SU-DHL-6 (cell line): ENCODE results near the gene RFX4.

ENCODE experiments used
- H2AFZ ChIP-seq: fragments of 200-600 bp; sonication (generic); 2 replicates; pipeline ENCODE4 v1.6.1; 2014; ENCODE audit warnings: low read depth, mild to moderate bottlenecking, moderate library complexity, mixed read lengths, antibody characterized with exemption, low read length; ENCODE audit not compliant: severe bottlenecking
- H3F3A ChIP-seq: fragments of 200-600 bp; shearing (Covaris generic); 2 replicates; pipeline ENCODE4 v1.6.0; 2016; ENCODE audit warnings: antibody characterized with exemption, mild to moderate bottlenecking; ENCODE audit not compliant: insufficient read depth
- H3K27ac ChIP-seq: fragments of 200-600 bp; sonication (generic); 2 replicates; pipeline ENCODE4 v1.5.1; 2016; ENCODE audit warnings: low read depth, mild to moderate bottlenecking, low read length, moderate library complexity, mixed read lengths
- H3K27me3 ChIP-seq: fragments of 200-600 bp; sonication (generic), shearing (Covaris generic); 2 replicates; pipeline ENCODE4 v1.6.0; 2014; ENCODE audit warnings: mild to moderate bottlenecking, low read length
- H3K36me3 ChIP-seq: fragments of 200-600 bp; sonication (generic); 2 replicates; pipeline ENCODE4 v1.6.1; 2014; ENCODE audit warnings: mild to moderate bottlenecking, low read length, mixed read lengths
- H3K4me2 ChIP-seq: fragments of 300-600, 200-600 bp; shearing (Covaris generic), sonication (generic); 2 replicates; pipeline ENCODE4 v1.6.0; 2014; ENCODE audit warnings: low read length, low read depth, mild to moderate bottlenecking; ENCODE audit not compliant: poor library complexity, severe bottlenecking
- H3K4me3 ChIP-seq: fragments of 200-600 bp; sonication (generic); 2 replicates; pipeline ENCODE4 v1.5.1; 2014; ENCODE audit warnings: antibody characterized with exemption, low read length, mild to moderate bottlenecking, mixed read lengths; ENCODE audit not compliant: insufficient read depth, poor library complexity, severe bottlenecking
- H3K79me2 ChIP-seq: fragments of 200-600 bp; sonication (generic); 2 replicates; pipeline ENCODE4 v1.6.1; 2014; ENCODE audit warnings: mild to moderate bottlenecking, low read length, moderate library complexity; ENCODE audit not compliant: insufficient read depth
- H3K9ac ChIP-seq: fragments of 200-600 bp; sonication (generic); 2 replicates; pipeline ENCODE4 v1.7.0; 2014; ENCODE audit warnings: mild to moderate bottlenecking, low read length
- H3K9me2 ChIP-seq: fragments of 200-600 bp; sonication (generic); replicated peaks from 2 replicates; pipeline ENCODE4 v1.6.1; 2014; ENCODE audit warnings: low read length; ENCODE audit not compliant: insufficient read depth
- H3K9me3 ChIP-seq: fragments of 200-600 bp; sonication (generic); 2 replicates; pipeline ENCODE4 v1.6.1; 2014; ENCODE audit warnings: low read length, mixed read lengths; ENCODE audit not compliant: insufficient read depth
- H4K20me1 ChIP-seq: fragments of 200-600 bp; sonication (generic); 2 replicates; pipeline ENCODE4 v1.6.1; 2014; ENCODE audit warnings: low read depth, mild to moderate bottlenecking, antibody characterized with exemption, low read length, moderate library complexity, mixed read lengths
- EZH2phosphoT487 ChIP-seq: fragments of 200-600 bp; sonication (generic), shearing (Covaris generic); conservative IDR thresholded peaks from 2 replicates; pipeline ENCODE4 v1.6.1; 2018; ENCODE audit warnings: mild to moderate bottlenecking, antibody characterized with exemption, low read length, moderate library complexity, mixed read lengths
- TF ChIP-seq, protein P1 (sequence below): fragments of 200-600 bp; sonication (generic); IDR thresholded peaks from one replicate; pipeline ENCODE4 v1.5.1; 2017; ENCODE audit warnings: antibody characterized with exemption, mild to moderate bottlenecking, low read length, moderate library complexity; ENCODE audit not compliant: insufficient read depth, poor library complexity, severe bottlenecking

The RFX4 gene

DNA sequence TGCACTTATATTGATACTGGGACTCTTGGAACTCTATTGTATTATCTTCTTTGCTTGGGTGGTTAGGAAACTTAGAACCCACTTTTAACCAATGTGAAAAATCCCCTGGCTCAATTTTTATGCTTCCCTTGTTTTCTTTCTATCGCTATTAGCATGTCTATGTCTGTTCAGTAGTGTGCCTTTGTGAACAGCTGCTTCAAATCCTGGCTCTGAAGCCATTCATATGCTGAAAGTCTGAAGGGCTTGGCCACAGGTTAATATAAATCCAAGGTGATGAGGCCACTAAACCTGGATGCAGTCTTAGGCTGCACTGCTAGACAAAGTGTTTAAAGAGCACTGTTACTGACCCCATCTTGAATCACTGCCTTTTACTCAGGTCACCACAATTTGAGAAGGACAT, 96.8 kb downstream of the RFX4 start:
- no peaks in the 10 kb centered on the region for H3K36me3 ChIP-seq
- no peak overlapping the region for H3K4me2 ChIP-seq
- H4K20me1 ChIP-seq: no peaks in the 10 kb centered on the region
- no peaks in the 10 kb centered on the region for H3K79me2 ChIP-seq
- no peak overlapping the region for H3K27ac ChIP-seq
- no peaks in the 10 kb centered on the region for H3K9me3 ChIP-seq
- H3K9ac ChIP-seq: no peak overlapping the region
- H3K27me3 ChIP-seq: no peaks in the 10 kb centered on the region
- H3K4me3 ChIP-seq: no peak overlapping the region
- H3F3A ChIP-seq: no peaks in the 10 kb centered on the region
- TF ChIP-seq, protein P1, sequence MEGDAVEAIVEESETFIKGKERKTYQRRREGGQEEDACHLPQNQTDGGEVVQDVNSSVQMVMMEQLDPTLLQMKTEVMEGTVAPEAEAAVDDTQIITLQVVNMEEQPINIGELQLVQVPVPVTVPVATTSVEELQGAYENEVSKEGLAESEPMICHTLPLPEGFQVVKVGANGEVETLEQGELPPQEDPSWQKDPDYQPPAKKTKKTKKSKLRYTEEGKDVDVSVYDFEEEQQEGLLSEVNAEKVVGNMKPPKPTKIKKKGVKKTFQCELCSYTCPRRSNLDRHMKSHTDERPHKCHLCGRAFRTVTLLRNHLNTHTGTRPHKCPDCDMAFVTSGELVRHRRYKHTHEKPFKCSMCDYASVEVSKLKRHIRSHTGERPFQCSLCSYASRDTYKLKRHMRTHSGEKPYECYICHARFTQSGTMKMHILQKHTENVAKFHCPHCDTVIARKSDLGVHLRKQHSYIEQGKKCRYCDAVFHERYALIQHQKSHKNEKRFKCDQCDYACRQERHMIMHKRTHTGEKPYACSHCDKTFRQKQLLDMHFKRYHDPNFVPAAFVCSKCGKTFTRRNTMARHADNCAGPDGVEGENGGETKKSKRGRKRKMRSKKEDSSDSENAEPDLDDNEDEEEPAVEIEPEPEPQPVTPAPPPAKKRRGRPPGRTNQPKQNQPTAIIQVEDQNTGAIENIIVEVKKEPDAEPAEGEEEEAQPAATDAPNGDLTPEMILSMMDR: no peak
- no peak for TF ChIP-seq EZH2phosphoT487
- no peak overlapping the region for H2AFZ ChIP-seq
- no peaks in the 10 kb centered on the region for H3K9me2 ChIP-seq

DNA sequence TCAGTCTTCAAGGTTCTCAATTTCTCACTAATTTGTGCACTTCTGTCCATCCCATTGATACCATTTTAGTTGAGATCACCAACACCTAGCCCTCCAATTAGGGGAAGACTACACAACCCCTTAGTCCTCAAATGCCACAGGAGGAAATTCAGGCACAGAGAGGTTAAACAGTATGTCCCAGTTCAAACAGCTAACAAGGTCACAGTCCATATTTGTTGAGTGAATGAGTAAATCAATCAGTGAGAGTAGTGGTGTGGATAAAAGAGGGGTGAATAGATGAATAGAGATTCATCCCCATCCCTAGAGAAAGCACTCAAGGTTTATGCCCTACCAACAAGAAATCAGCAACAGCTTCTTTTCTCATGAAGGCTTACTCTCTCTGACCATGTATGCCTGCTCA, 97.5 kb downstream of the RFX4 start:
- no peak for TF ChIP-seq EZH2phosphoT487
- TF ChIP-seq, protein P1: no peak
- no peak overlapping the region for H3K9ac ChIP-seq
- H2AFZ ChIP-seq: no peak overlapping the region
- no peaks in the 10 kb centered on the region for H3K36me3 ChIP-seq
- H4K20me1 ChIP-seq: no peaks in the 10 kb centered on the region
- no peak overlapping the region for H3K4me2 ChIP-seq
- no peak overlapping the region for H3K27ac ChIP-seq
- H3K79me2 ChIP-seq: no peaks in the 10 kb centered on the region
- H3K9me3 ChIP-seq: no peaks in the 10 kb centered on the region
- H3K27me3 ChIP-seq: no peaks in the 10 kb centered on the region
- H3F3A ChIP-seq: no peaks in the 10 kb centered on the region
- no peak overlapping the region for H3K4me3 ChIP-seq
- no peaks in the 10 kb centered on the region for H3K9me2 ChIP-seq

GRCh38 chr12:106681210-106681609, 98.4 kb downstream of the RFX4 start:
- Histone ChIP-seq H3K36me3 (no peaks in the 10 kb centered on the region), H3K27ac (no peak overlapping the region), H3K4me3 (no peak overlapping the region), H3K9ac (no peak overlapping the region), H3F3A (no peaks in the 10 kb centered on the region), H3K9me3 (no peaks in the 10 kb centered on the region), H4K20me1 (no peaks in the 10 kb centered on the region), H3K79me2 (no peaks in the 10 kb centered on the region), H3K4me2 (no peak overlapping the region), H3K27me3 (no peaks in the 10 kb centered on the region), H2AFZ (no peak overlapping the region), H3K9me2 (no peaks in the 10 kb centered on the region)
- TF ChIP-seq, protein P1: no peak
- no peak for TF ChIP-seq EZH2phosphoT487
